GM12878 (cell line): ENCODE results near the gene CHD9. TPM values are rescaled to one million over a fixed set of nuclear protein-coding genes. Genes with fewer than 3 reads are reported as not detected.

Experiments
- ATAC-seq: fragments of 200-7000 bp; cut with Tn5 transposase; 3 replicates; pipeline ENCODE4 v1.9.1; 2020; ENCODE audit warnings: mild to moderate bottlenecking, moderate library complexity
- BruUV-seq: library from RNA; stranded (reverse); fragments of 400-500 nt; replicated peaks from 2 replicates; lab custom pipeline; 2021; lab: Mats Ljungman, UMichigan
- CTCF ChIA-PET: fragments of 300-600 bp; sonication (Branson Sonifier 250); formaldehyde crosslinking; extraction: SDS; loops from one replicate; lab custom pipeline; 2021; ENCODE audit warnings: inconsistent platforms; lab: Yijun Ruan, JAX
- POLR2A ChIA-PET: fragments of 350-600 bp; formaldehyde crosslinking; extraction: SDS; loops from one replicate; lab custom pipeline; 2021; ENCODE audit warnings: inconsistent platforms; lab: Charles Lee
- RAD21 ChIA-PET: fragments of 300-600 bp; sonication (Branson Sonifier 250); formaldehyde crosslinking; loops from one replicate; lab custom pipeline; 2023; ENCODE audit warnings: antibody characterized with exemption; ENCODE audit not compliant: unreplicated experiment; lab: Charles Lee
- SMC1A ChIA-PET: fragments of 300-600 bp; sonication (Branson Sonifier 250); formaldehyde crosslinking; loops from one replicate; lab custom pipeline; 2023; ENCODE audit not compliant: unreplicated experiment, uncharacterized antibody; lab: Charles Lee
- DNase-seq: peaks from one replicate; pipeline ENCODE4 v3.0.0-alpha.2; 2011; ENCODE audit warnings: low read depth, low spot score
- FAIRE-seq: peaks from 3 replicates; lab custom pipeline; 2011; peaks lifted over from hg19 to GRCh38; lab: Jason Lieb, UNC
- H2AFZ ChIP-seq: 2 replicates; pipeline ENCODE4 v1.6.0; 2011; ENCODE audit warnings: low read depth, low read length, control low read depth; ENCODE audit not compliant: control insufficient read depth
- H3K27ac ChIP-seq: 2 replicates; pipeline ENCODE4 v1.5.1; 2011; ENCODE audit warnings: control low read depth; ENCODE audit not compliant: control insufficient read depth, insufficient read depth
- H3K27me3 ChIP-seq, 2 experiments: replicated peaks in 1 of 2; 2 replicates each; pipeline versions ENCODE4 v1.6.0 to v1.6.1; 2011; ENCODE audit warnings: low read length in 1 of 2; ENCODE audit not compliant: control insufficient read depth in 2 of 2, insufficient read depth in 2 of 2
- H3K36me3 ChIP-seq, 2 experiments: 2 replicates each; pipeline ENCODE4 v1.5.1; 2011; ENCODE audit warnings: low read length in 1 of 2; ENCODE audit not compliant: control insufficient read depth in 2 of 2, insufficient read depth in 2 of 2
- H3K4me1 ChIP-seq: 2 replicates; pipeline ENCODE4 v1.6.1; 2011; ENCODE audit warnings: mild to moderate bottlenecking, low read length, moderate library complexity, mixed read lengths; ENCODE audit not compliant: control insufficient read depth, insufficient read depth
- H3K4me2 ChIP-seq: 2 replicates; pipeline ENCODE4 v1.6.0; 2011; ENCODE audit warnings: control low read depth; ENCODE audit not compliant: control insufficient read depth, insufficient read depth
- H3K4me3 ChIP-seq: fragments of 200-600 bp; sonication (generic); 2 replicates; pipeline ENCODE4 v1.5.1; 2016
- H3K79me2 ChIP-seq: 2 replicates; pipeline ENCODE4 v1.6.0; 2011; ENCODE audit warnings: low read length; ENCODE audit not compliant: control insufficient read depth, insufficient read depth
- H3K9ac ChIP-seq: 2 replicates; pipeline ENCODE4 v1.8.0; 2011; ENCODE audit warnings: low read length, control low read depth, mixed read lengths; ENCODE audit not compliant: control insufficient read depth, insufficient read depth
- H3K9me3 ChIP-seq: replicated peaks from 3 replicates; pipeline ENCODE4 v1.5.1; 2011; ENCODE audit warnings: mild to moderate bottlenecking, low read length; ENCODE audit not compliant: control insufficient read depth, insufficient read depth
- H4K20me1 ChIP-seq: 2 replicates; pipeline ENCODE4 v1.6.0; 2011; ENCODE audit not compliant: control insufficient read depth, insufficient read depth
- ASH2L ChIP-seq: fragments of 300-600, 200-600 bp; sonication (generic); IDR thresholded peaks from 2 replicates; pipeline ENCODE4 v1.6.1; 2017; ENCODE audit warnings: low read depth, mild to moderate bottlenecking, borderline replicate concordance
- IKZF1 ChIP-seq: fragments of 450-650 bp; conservative IDR thresholded peaks from 2 replicates; pipeline ENCODE4 v1.6.1; 2017; ENCODE audit warnings: antibody characterized with exemption, mild to moderate bottlenecking
- WGBS: methylation state at CpG from one replicate; pipeline ENCODE4 v1.1.6; 2016; ENCODE audit warnings: low lambda C conversion rate; ENCODE audit not compliant: insufficient replicate concordance, insufficient coverage; ENCODE audit errors: missing lambda C conversion rate; 5-methylcytosine and 5-hydroxymethylcytosine counted together
- in situ Hi-C: fragments of 300-500 bp; cut with MboI; formaldehyde crosslinking; loops from 9 replicates; pipeline ENCODE4 v1.14.3; 2018; ENCODE audit warnings: mixed read lengths
- intact Hi-C: fragments of 100-400 bp; cut with micrococcal nuclease; formaldehyde crosslinking; loops from one replicate; pipeline ENCODE4 v1.14.2; 2022; ENCODE audit not compliant: unreplicated experiment
- polyA plus RNA-seq, 11 experiments: library from polyadenylated mRNA; depleted of rRNA in 4 of 11; unstranded in 6 of 11; stranded (reverse) in 5 of 11; fragments of >200 nt; fragmentation: Nextera tagmentation in 4 of 11; fragmentation: Illumina TruSeq in 1 of 11; extraction: Ambion mirVana in 4 of 11; extraction: Trizol in 1 of 11; gene quantifications; 1 replicate in 1 of 11; 2 replicates in 10 of 11; pipeline versions ENCODE4 v1.2.1 to v1.2.3, GENCODE V29; 2011 to 2016; ENCODE audit warnings: inconsistent platforms in 2 of 11, missing spikeins in 2 of 11, low read depth in 1 of 11
- total RNA-seq, 4 experiments: library from RNA; depleted of rRNA in 3 of 4; stranded (reverse); fragments of >200 nt in 3 of 4; fragmentation: Illumina TruSeq in 1 of 4; extraction: Trizol in 1 of 4; gene quantifications; 2 replicates each; pipeline versions ENCODE4 v1.2.1 to v1.2.3, GENCODE V29; 2013 to 2021

The CHD9 gene
- total and polyA plus RNA-seq, 10 of the 15 experiments (the other 5 are each of a cell fraction or from before 2014, with no cell fraction given): 29.2 to 95.7 (median 54.3) TPM

GRCh38 chr16:53085931-53086421 is 31.2 kb downstream of the CHD9 start:
- DNase-seq (no peak), FAIRE-seq (no peak)
- Histone ChIP-seq H3K36me3 (peaks cover 1 to 3% of the 10 kb centered on the region in 2 experiments; a peak in 3 of 4 replicates), H3K4me3 (no peak overlapping the region), H2AFZ (no peak overlapping the region), H3K9me3 (no peaks in the 10 kb centered on the region), H3K9ac (no peak overlapping the region), H3K4me2 (no peak overlapping the region)
- POLR2A ChIA-PET: interaction anchor here (1.1 kb wide), 1 partner anchor 14 kb away, joined by 3 read pairs; no protein-coding TSS in a partner anchor
- BruUV-seq: TSS peak; percentile 4
- TF ChIP-seq IKZF1: no peak
- TF ChIP-seq, all 136 proteins: peak for 0
- Histone ChIP-seq H4K20me1 (no peaks in the 10 kb centered on the region), H3K4me1 (peaks cover 13% of the 10 kb centered on the region), H3K27ac (no peak overlapping the region), H3K27me3 (no peaks in the 10 kb centered on the region), H3K79me2 (peaks cover 6% of the 10 kb centered on the region)
- in situ Hi-C loops: no loop called here
- ChIA-PET CTCF (interaction anchor here (1.6 kb wide), 1 partner anchor 16 kb away, joined by 4 read pairs; no protein-coding TSS in a partner anchor), SMC1A (interaction anchor here (0.7 to 1.9 kb wide), 6 partner anchors 14 to 69 kb away, joined by 3 to 6 read pairs (median 3); no protein-coding TSS in a partner anchor), RAD21 (interaction anchor here (0.6 kb wide), 1 partner anchor 15 kb away, joined by 4 read pairs; no protein-coding TSS in a partner anchor)
- no peak for ATAC-seq
- intact Hi-C loops: no loop called here
- 89% methylated on average over 6 of the region's 6 CpGs for WGBS

GRCh38 chr16:53087101-53087500 is 32.3 kb downstream of the CHD9 start:
- Histone ChIP-seq H3K79me2 (peaks cover 15% of the 10 kb centered on the region), H3K9ac (no peak overlapping the region), H3K27me3 (no peaks in the 10 kb centered on the region), H3K36me3 (peaks cover 1 to 3% of the 10 kb centered on the region in 2 experiments; a peak in 2 of 4 replicates), H3K4me2 (no peak overlapping the region), H3K27ac (no peak overlapping the region), H3K9me3 (no peaks in the 10 kb centered on the region), H2AFZ (no peak overlapping the region), H3K4me3 (no peak overlapping the region), H3K4me1 (peaks cover 24% of the 10 kb centered on the region), H4K20me1 (no peaks in the 10 kb centered on the region)
- intact Hi-C loops (no loop called here), in situ Hi-C loops (no loop called here)
- POLR2A ChIA-PET: no interaction called here
- no peak for FAIRE-seq
- SMC1A ChIA-PET: interaction anchor here (1.0 to 1.9 kb wide), 3 partner anchors 9 to 15 kb away, joined by 3 to 6 read pairs (median 3); no protein-coding TSS in a partner anchor
- RAD21 ChIA-PET: interaction anchor here (0.8 kb wide), 1 partner anchor 22 kb away, joined by 4 read pairs; no protein-coding TSS in a partner anchor
- DNase-seq: no peak
- BruUV-seq: no TSS peak
- no peak for ATAC-seq
- 81% methylated on average over 3 of the region's 3 CpGs for WGBS
- CTCF ChIA-PET: interaction anchor here (1.6 kb wide), 1 partner anchor 17 kb away, joined by 4 read pairs; no protein-coding TSS in a partner anchor
- TF ChIP-seq ASH2L: no peak
